HG02571 (cell line): ENCODE data around the gene TMEM272.

Experiments
- ATAC-seq: cut with Tn5 transposase; IDR thresholded peaks from one replicate; pipeline ENCODE4 v1.9.1; 2021; ENCODE audit warnings: mild to moderate bottlenecking, moderate library complexity; ENCODE audit not compliant: unreplicated experiment

The TMEM272 gene

DNA sequence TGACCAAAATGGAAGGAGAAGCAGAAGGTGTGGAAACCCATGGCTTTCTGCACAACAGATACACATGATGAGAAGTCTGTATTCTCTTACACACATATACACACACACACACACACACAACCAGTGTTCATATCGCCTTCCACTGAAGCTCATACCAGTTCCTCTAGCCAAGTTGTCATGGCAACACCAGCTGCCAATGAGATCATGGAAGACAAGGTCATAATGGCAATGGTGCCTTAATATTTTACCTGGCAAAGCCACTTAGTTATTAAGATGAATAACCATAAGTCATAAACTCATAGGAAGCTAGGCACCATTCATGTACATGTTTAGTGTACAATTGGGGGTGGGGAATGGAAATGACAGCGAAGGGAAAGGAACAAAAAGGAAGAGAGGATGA, 38.4 kb downstream of the TMEM272 start:
- no peak for ATAC-seq

DNA sequence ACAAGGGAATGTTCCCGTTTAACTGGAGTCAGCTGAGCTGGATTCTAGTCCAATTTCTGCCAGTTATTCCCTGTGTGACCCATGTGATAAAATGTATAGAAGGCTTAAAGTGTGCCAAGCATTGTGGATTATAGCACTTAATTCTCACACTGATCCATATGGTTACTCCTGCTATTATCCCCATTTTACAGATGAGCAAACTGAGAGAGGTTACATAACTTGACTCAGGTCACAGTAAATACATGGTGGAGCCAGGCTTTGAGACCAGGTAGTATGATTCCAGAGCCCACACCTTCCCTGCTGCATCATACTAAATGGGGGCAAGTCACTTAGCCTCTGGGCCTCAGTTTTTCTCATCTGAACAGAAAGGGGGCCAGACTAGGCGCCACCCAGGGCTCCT, 39.1 kb downstream of the TMEM272 start:
- ATAC-seq: no peak

DNA sequence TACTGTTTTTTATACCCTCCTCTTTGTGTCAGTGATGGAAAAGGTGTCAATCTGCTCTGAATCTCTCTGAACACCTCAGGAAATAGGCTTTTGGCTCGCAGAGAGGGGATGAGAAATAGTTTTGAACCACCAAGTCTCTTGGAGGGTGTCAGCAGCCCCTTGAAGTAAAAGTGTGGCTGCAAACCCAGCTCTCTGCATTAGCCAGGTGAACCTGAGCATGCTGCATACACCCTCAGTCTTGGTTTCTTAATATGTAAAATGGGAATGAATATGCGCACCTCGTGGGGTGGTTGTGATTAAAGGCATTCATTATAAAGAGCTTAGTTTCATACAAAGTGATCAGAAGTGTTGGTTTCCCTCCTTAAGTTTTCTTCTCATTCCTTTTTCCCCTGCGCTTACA, 39.7 kb downstream of the TMEM272 start:
- ATAC-seq: no peak

DNA sequence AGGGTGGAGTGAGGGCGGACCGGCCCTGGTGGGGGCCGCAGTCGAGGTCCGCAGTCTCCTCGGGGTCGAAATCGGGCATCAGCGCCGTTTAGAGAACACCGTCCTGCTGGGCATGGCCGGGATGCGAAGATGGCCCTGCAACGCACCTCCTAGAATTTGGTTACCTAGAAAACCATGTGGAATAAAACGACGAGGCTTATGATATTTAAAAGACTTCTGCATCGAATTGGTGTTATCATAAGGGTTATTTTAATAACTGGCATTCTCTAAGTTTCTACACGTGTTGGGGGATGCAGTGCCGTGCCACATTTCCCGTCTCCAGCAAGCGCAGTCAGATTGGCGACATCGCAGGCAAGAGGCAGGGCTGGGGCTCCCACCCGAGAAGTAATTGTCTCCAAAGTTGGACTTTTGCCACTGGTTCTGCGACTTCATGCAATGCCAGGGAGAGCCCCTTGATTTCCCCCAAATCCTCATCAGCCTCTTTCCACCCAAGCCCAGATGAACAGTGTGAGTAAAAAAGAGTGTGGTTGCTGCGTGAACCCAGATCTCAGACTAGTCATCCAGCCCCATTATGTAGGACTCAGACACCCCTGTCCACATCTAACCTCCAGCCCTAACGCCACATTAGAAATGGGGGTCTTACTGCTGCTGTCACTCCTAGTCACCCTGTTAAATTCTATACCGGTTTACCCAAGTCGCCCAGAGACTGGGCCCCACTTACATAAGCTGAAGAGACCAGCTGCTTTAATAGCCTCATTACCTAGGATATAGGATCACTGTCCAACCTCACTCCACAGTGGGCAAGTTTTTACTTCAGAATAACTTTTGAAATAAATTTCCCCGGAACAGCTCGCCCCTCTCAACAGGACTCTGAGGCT, 40.4 kb downstream of the TMEM272 start:
- no peak for ATAC-seq

DNA sequence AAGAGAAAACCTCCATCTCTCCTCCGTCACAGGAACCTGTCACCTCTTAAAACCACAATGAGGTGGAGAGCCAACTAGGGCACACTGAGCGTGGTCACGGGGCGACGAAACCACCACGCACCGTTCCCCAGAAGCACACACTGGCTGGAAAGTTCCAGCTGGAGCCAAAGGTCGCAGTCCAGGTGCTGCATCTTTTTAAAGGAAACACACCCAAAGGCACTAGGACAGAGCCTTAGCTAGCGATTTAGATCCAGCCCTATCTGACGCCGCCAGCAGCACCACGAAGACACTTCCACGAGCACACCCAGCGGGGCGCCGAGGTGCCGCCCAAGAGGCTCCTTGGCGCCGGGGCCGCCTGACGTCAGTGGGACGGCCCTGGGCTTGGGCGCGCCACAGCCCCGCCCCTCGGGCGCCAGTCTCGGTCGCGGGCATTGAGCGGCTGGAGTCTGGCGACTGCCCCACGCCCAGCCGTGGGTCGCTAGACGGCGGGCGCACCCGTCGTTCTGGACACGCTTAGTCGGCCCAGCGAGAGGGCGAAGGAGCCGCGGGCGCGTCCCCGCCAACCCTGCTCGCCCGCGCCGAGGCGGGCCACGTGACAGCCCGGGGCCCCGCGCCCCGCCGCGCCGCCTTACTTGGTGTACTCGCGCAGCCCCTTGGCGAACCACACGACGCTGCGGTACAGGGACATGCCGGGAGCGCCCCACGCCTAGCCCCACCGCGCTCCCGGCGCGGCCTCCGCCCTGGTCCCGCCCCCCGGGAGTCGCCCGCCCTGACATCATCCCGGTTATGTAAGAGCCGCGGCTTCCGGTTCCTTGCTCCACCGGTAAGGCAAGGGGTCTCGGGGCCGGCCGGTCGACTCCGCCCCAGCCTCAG, 41.3 kb downstream of the TMEM272 start, which contains the start of gene DHRS12:
Gene DHRS12, minus strand, starts transcription at position 742 of the 873 bp plus-strand sequence. CDS start 4,504 bp downstream, outside the sequence.
- ATAC-seq: peak; percentile 86

DNA sequence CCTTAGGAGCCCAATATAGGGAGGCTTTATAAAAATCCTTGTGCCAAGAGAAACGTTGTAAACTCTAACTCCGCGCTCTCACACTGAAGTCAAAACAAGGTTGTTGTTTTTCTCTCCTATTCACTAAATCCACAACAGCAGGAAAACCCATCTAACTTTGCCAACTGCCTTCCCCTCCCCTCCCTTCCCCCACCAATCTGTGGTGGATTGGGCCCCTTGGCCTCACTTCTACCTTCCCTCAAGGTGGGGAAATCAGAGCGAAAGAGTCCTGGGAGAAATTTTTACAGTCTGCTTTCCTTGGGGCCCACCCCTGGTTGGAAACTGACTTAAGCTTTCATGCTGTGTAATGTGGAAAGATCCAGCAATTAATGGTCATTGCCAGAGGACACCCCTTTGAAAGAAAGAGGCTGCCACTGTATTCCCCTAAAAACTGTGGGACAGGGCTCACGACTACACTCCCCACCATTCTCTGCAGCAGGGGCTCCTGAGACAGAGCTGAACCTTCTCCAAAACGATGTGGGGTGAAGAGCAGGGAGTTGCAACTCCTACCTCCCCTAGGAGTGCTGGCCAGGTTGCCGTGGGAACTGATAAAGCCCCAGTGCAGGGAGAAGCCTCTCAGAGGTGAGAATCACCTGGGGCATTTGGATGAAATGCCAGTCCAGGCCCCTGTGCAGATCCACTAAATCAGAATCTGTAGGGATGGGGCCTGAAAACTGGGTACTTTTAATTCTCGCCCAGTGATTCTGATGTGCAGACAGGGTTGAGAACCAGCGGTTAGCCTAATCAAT, 42.2 kb downstream of the TMEM272 start:
- ATAC-seq: no peak

DNA sequence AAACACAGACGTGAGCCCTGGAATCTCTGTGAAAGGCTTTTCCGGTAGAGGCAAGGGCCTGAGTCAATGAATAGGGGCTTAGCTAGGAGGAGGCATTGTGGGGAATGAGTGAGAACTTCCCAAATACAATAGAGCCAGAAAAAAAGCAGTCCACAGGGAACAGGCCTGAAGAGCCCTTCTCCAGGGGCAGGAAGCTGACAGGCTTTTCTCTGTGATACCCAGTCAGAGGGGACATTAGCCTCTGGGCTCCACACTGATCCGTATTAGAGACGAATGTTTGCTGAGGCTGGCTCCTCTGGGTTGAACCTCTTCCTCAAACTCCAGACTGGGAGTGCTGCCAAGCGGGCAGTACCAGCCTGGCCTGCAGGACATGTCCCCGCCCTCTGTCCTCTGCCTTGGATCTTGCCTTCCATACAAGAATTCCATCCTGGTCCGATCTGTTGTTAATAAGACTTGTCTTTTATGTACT, 43.3 kb downstream of the TMEM272 start:
- no peak for ATAC-seq

DNA sequence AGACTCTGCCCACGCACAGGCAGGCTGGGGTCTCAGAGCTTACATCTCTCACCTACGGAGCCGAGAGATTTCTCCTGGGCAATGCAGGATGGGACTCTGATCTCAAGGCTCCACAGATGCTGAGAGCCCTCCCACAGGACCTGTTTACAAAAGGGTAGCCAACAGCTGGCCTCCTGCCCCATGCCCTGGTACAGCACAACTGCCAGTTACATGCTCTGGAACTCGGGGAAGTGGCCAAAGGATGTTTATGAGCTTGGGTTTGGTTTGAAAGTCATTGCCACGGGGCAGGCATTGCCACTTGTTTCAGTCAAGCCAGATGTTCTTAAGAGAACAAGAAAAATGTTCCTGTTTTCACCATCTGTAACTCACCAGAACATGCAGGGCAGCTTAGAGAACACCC, 44.5 kb downstream of the TMEM272 start:
- ATAC-seq: no peak

DNA sequence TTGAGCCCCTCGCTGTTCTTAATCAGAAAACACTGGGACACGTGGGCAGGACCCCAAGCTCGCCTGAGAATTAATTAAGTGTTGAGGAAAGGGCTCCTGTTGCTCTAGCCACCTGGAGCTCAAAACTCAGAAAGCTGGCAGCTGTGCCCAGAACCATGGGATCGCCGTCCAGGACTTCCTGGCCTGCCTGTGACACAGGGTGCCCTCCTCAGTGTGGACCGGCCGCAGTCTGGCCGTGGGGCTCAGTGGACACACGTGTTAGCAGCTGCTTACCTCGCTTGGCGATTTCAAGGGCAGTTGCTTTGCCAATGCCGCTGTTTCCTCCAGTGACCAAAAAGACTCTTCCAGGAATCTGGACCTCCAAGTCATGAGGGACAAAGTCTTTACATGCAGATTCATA, 45.7 kb downstream of the TMEM272 start:
- ATAC-seq: no peak

DNA sequence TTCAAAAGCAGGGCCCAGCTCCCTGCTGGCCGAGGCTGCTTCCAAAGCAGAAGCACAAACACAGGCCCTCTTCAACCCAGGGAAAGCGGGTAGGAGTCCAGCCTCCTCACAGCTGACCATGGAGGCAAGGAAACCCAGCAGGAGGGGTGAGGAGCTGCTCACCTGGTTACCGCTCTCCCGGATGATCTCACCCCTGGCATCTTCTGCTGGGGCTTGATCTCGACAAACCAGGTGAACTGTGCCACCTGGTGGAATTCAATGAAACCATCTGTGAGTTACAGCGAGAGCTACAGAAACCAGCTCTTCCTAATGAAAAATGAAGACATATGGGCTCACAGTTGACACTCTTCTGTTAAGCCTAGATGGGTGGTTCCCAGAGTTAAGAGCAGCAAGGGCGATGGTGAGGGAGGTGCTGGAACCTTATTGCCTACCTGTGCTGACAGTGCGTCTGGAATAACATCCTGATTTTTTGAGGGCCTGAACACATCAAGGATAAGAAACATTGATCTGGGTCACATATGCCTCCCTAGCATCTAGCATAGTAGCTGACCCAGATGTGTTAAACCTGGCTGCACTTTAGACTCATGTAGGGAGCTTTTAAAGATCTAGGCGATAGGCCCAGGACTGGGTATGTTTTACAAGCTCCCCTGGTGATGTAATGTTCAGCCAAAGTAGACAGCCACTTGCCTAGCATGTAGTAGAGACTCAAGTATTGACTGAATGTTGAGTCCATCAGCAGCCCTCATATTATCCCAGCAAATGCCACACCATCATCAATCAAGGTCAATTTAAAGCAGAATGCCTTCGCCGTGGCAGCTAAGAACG, 47.1 kb downstream of the TMEM272 start:
- no peak for ATAC-seq

DNA sequence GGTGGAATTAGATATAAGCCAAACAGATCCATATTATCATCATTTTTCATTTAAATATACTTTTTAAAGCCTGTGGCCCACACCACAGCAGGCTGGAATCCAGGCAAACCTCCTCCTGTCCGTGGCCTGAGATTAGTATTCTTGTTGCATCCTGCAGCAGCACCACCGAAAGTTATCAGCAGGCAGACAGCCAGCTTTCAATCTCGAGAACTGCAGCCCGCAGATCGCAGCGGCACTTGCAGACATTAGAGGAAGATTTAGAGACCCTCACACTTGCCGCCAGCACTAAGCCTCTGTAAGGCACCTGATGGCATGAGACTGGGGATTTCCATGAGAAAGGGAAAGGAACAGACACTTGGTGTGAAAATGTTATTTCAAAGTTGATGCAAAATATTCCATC, 48.4 kb downstream of the TMEM272 start:
- no peak for ATAC-seq

DNA sequence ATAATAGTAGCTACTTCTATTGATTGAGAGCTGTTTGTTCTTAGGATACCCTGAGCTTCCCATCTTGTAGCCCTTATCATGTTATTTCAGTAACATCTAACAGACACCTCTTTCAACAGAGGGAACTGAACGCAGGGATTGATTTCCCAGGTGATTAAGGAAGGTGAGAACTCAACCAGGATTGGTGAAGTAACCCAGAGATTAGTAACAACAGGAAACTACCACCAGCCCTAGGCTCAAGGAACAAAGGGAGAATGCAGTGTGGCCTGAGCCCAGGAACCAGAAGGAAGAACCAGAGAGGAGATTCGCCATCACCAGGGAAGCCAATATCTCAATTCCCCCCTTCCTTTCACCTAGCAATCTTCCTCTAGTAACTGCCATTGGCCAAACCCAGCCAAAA, 49.6 kb downstream of the TMEM272 start:
- ATAC-seq: no peak

DNA sequence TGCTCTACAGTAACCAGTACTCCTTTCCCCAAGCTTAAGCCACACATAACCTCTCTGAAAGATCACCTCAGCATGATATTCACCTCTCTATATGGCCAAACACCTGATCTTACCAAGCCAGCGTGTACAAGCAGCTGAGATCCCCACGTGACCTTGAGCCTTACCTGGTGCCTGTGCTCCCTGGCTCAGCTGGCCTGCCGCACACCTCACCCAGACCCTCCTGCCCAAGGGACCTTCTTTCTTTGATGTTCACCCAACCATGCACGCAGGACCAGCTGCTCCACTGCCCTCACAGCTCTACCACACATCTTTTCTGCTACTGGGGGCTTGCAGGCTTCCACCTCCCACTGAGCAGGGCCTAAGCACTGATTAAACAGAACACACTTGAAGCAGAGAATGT, 50.0 kb downstream of the TMEM272 start:
- ATAC-seq: no peak

DNA sequence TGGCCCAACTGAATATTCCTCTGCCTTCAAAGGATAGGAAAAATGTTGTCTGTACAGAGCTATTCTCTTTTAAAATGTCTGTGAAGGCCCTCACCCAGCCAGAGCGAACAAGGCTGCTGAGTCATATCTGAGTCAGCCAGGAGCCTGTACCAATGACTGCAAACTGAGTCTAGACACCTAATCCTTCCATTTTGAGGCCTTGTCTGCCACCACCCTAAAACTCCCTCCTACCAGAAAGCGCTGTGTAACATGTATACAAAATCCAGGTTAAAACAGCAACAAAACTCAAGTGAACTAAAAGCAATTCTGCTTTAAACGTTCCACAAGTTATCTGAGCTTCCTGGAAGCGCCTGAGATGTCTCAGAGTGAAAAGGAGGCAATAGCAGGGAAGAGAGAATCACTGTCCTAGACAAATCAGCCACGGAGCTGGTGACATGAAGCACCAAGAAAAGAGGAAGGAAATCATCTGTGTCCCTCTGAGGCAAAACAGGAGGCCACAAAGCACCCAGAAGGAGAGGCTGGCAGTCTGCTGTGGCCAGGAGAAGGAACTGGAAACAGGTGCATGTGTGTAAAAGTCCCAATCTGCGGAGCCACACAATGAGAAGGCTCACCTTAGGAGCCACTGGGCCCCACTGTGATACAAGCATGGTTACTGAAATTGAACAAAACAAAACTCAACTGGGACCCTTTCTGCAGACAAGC, 51.3 kb downstream of the TMEM272 start:
- ATAC-seq: peak; percentile 59

DNA sequence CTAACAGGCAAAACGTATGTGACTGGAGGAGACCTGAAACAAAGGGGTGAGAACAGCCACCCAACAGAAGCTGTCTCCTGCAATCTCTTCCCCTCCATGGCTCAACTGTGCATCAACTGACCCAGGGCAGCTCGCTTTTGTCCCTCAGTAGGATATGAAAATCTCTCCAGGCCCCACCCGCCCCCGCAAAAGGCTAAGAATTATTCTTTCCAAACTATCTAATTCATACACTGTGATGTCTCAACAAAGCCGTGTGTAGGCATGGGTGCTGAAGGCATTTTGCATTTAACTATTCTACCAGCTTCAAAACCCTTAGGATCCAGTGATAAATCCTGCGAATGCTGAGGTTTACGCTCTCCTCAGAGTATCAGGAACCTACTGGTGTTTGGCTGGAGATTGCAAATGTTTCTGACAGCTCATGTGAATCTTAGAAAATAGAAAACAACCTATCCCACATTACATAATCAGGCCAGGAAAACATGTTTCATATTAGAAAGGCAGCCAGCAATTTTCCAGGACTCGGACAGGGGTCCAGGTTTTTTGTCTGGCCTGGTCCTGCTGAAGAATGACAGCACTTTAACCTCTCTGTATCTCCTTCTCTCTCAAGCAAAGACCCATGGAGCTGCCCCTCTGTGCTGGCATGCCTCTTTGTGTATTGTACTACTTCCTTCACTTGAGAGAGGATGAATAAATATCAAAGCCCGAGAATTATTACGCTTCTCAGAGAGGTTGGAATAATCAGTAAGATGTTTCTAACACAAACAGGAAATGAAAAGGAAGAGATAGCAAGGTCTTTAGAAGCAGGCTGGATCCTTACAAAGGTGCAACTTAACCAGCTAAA, 58.3 kb downstream of the TMEM272 start:
- ATAC-seq: no peak

DNA sequence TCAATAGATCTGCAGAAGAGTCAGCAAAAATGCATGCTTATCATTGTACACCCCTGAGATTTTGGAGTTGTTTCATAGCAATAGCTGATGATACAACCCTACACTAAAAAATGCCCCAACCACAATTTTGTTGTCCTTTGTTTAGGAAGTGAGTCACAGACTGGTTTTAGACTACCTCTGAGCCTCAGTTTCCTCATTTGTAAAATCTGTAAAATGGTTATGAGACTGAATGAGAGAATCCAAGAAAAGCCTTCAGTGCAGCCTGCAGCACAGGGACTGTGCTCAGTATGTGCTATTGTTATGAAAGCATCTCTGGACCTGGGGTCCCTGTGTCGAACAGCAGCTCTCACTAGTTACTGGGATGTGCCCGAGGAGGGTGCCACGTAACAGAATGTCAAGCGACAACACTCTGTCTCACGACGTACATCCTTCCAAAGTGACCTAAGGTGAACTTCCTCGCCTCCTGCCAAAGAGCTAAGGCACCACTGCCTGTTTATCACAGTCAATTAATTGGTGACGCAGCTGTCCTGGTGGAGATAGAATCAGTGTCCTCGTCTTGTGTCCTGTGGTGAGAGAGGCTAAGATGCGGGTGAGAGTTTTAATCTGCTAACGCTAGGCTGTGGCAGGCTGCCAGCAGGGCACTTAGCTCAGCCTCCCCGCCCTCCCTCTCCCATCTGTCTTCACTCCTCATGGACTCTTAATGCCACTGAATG, 59.1 kb downstream of the TMEM272 start:
- ATAC-seq: no peak

DNA sequence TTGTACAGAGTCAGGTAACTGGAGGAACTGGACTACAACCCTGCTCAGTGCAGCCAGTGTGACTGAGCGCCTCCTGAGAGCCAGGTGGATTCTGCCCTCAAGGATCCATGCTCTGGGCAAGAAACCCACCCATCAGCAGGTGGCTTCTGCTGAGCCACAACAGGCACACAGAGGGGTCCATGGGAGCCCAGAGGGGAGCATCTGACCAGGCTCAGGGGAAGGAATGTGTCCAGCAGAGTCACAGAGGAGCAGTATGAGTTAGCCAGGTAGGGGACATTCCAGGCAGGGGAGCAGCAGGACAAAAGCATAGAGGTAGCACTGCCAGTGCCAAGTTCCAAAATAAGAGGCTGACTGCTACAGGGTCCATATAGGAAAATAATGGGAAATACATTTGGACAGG, 60.9 kb downstream of the TMEM272 start:
- no peak for ATAC-seq
